Stimulated activated CD4-positive, alpha-beta T cell treated with anti-CD3 and anti-CD28 coated beads, TNF-alpha, amount 100 ng/mL, for 48 hours (primary cell): ENCODE results near the gene SH2D3C.
A peak's percentile ranks its signal among the peaks of the same experiment; 100 is the strongest.

Experiments
- DNase-seq, 3 donors: peaks; one replicate each; pipeline ENCODE4 v3.0.0-alpha.2; 2020; ENCODE audit warnings: low read depth in 3 of 3

The SH2D3C gene, protein sequence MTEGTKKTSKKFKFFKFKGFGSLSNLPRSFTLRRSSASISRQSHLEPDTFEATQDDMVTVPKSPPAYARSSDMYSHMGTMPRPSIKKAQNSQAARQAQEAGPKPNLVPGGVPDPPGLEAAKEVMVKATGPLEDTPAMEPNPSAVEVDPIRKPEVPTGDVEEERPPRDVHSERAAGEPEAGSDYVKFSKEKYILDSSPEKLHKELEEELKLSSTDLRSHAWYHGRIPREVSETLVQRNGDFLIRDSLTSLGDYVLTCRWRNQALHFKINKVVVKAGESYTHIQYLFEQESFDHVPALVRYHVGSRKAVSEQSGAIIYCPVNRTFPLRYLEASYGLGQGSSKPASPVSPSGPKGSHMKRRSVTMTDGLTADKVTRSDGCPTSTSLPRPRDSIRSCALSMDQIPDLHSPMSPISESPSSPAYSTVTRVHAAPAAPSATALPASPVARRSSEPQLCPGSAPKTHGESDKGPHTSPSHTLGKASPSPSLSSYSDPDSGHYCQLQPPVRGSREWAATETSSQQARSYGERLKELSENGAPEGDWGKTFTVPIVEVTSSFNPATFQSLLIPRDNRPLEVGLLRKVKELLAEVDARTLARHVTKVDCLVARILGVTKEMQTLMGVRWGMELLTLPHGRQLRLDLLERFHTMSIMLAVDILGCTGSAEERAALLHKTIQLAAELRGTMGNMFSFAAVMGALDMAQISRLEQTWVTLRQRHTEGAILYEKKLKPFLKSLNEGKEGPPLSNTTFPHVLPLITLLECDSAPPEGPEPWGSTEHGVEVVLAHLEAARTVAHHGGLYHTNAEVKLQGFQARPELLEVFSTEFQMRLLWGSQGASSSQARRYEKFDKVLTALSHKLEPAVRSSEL

DNA sequence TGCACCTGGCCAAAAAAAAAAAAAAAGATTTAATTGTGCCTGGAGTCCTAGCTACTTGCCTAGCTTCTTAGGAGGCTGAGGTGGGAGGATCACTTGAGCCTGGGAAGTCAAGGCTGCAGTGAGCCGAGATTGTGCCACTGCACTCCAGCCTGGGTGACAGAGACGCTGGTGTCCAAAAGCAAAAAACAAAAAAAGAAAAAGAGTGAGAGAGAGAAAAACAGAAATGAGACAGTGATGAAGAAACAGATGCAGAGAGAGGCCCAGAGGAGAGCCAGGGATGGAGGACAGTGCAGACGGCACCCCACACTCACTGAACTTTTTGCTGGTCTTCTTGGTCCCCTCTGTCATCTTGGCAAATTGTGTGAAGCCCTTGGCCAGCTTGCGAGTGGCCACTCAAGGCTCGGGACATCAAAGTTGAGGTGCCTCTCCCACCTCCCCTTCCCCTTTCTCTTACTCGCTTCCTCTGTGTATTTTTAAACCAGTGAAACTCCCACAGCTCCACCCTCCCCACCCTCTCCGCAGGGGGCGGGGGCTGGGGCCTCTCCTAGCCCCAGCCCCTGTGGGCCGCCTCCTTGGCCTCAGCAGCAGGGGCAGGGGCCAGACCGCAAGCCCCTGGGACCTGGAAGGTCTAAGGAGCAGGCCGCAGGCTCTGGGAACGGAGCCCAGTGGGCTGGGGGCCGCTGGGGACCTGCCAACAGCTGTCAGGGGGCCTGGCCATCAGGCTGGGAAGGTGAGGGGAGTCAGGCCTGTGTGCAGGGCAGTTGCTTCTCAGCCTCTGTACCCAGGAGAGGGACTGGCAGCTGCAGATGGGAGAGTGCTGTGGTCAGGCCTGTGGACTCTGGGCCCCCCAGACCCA lies at the start of gene SH2D3C:
Gene SH2D3C, minus strand, starts transcription at position 387 of the 856 bp plus-strand sequence. Its CDS starts 39 bp downstream, at position 348.
- DNase-seq = peak in 1 of 3 donors; percentile 60

- DNase-seq = no peak
These were observed 47.9 kb upstream of the SH2D3C start for GRCh38 chr9:127826253-127826913.

GRCh38 chr9:127825319-127826051 lies 47.0 kb upstream of the SH2D3C start:
- no peak for DNase-seq

- no peak for DNase-seq
These were observed 43.6 kb upstream of the SH2D3C start for GRCh38 chr9:127822108-127822507.

DNA sequence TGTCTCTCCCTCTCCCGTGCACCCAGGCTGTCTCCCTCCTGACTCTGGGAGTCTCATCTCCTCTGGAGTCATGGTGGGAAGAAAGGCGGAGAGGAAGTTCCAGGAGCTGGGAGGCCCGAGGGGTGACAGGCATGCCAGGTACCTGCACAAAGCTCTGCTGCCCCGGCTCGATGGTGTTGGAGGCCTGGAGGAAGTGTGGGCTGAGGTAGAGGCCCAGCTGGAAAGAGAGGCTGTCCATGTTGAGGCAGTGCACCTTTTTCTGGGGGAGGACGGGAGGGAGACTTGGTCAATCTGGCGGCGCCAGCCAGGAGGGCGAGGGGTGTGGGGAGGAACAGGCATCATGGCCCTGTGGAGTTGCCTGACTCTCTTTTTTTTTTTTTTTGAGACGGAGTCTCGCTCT lies 40.1 kb upstream of the SH2D3C start:
- DNase-seq = no peak

GRCh38 chr9:127817881-127818434 lies 39.5 kb upstream of the SH2D3C start:
- no peak for DNase-seq

GRCh38 chr9:127816728-127817127 lies 38.3 kb upstream of the SH2D3C start:
- no peak for DNase-seq

DNA sequence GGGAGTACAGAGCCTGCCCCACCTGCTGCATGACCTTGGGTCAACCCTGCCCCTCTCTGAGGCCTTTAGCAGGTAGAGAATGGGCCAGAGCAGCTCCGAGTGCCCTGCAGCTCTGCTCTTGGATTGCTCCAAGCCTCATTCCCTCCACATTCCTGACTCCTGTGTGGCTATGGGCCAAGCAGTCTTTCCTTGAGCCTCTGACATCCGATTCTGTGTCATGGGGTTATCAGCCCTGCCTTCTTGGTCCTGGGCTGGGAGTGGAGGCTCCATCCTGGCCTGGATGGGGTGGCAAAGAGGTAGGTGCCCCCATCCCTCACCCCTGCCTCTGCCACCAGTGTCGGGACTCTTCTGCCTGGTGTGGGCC lies 37.9 kb upstream of the SH2D3C start:
- no peak for DNase-seq

- no peak for DNase-seq
These were observed 37.3 kb upstream of the SH2D3C start for GRCh38 chr9:127815512-127816361.

DNA sequence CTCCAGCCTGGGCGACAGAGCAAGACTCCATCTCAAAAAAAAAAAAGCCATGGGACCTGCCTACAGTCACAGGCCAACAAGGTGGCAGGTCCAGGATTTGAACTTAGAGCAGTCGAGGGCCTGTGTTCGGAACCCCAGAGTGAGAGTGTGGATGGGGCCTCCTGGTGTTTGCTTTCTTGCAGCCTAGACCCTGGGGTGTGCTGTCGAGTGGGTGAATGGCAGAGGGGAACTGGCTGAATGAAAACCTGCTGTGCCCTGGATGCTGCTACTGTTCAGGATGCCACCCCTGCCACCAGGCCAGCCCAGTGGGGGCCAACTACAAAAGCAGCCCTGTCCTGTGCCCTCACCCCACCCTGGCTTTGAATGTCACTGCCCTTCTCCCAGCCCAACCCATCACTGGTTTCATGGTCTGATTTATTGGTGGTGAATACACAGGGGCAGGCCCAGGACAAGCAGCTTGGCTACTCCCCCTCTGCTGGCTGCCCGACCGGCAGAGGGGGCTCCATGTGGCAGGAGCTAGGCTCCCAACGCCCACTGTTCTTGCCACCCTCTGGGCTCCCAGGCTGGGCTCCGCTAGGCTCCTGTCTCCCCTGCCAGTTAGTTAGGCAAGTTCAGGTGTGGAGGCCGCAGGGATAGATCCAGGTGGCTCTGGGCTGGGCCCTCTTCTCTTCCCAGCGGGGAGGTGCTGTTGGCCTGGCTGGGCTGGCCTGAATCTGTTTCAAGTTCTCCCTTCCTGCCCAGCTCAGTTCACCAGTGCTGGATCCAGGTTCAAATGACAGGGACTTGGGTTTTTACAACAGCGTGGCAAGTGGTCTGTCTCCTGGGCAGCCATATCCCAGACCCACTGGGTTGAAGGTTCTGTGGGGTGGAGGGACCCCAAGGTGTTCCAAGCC lies 36.4 kb upstream of the SH2D3C start:
- no peak for DNase-seq

- no peak for DNase-seq
These were observed 35.3 kb upstream of the SH2D3C start for GRCh38 chr9:127813686-127814226.

- no peak for DNase-seq
These were observed 34.6 kb upstream of the SH2D3C start for GRCh38 chr9:127812936-127813675.

DNA sequence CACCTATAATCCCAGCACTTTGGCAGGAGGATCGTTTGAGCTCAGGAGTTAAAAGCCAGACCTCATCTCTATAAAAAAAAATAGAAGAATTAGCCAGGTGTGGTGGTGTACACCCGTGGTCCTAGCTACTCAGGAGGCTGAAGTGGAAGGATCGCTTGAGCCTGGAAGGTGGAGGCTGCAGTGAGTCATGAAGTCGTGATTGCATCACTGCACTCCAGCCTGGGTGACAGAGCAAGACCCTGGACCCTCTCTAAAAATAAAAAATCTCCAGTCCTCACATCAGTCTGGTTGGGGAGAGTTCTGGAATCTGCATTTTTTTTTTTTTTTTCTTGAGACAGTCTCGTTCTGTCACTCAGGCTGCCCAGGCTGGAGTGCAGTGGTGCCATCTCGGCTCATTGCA lies 33.5 kb upstream of the SH2D3C start:
- DNase-seq = no peak

GRCh38 chr9:127810378-127811187 lies 32.1 kb upstream of the SH2D3C start:
- no peak for DNase-seq

GRCh38 chr9:127809540-127810377 lies 31.3 kb upstream of the SH2D3C start:
- DNase-seq = no peak
